AG08396 (cell line): ENCODE results near the gene CALD1.
A peak's percentile ranks its signal among the peaks of the same experiment; 100 is the strongest.
"Not testable (repeated sequence)": the region's sequence is repeated elsewhere in the genome, so short reads cannot be mapped to it uniquely, and the experiment has no call there.

ENCODE experiments used
- DNase-seq: peaks from one replicate; pipeline ENCODE4 v3.0.0; 2012; ENCODE audit warnings: low spot score, mixed read lengths

The CALD1 gene

GRCh38 chr7:134949171-134949570, 169.7 kb downstream of the CALD1 start:
- no peak for DNase-seq

GRCh38 chr7:134954197-134955082, 175.0 kb downstream of the CALD1 start:
- DNase-seq: no peak

- DNase-seq: no peak
These were observed 177.6 kb downstream of the CALD1 start for GRCh38 chr7:134957005-134957404.

GRCh38 chr7:134959810-134960209, 180.4 kb downstream of the CALD1 start:
- no peak for DNase-seq

GRCh38 chr7:134962270-134962780, 182.9 kb downstream of the CALD1 start:
- DNase-seq: no peak

GRCh38 chr7:134963036-134963435, 183.6 kb downstream of the CALD1 start:
- no peak for DNase-seq

GRCh38 chr7:134966691-134967090, 187.3 kb downstream of the CALD1 start:
- DNase-seq: no peak

- DNase-seq: no peak
These were observed 188.7 kb downstream of the CALD1 start for GRCh38 chr7:134968110-134968509.

- not testable (repeated sequence) for DNase-seq
These were observed 202.2 kb downstream of the CALD1 start for GRCh38 chr7:134981645-134982044.

- no peak for DNase-seq
These were observed 206.5 kb downstream of the CALD1 start for GRCh38 chr7:134985894-134986362.

- peak; percentile 94 for DNase-seq
These were observed 207.2 kb downstream of the CALD1 start, which contains the start of gene AGBL3 for GRCh38 chr7:134986363-134987251. AGBL3 (plus strand) TSS chr7:134986508; CDS start chr7:134987934, 1,426 bp downstream.

GRCh38 chr7:134988161-134988560, 208.7 kb downstream of the CALD1 start:
- DNase-seq: no peak

- no peak for DNase-seq
These were observed 212.3 kb downstream of the CALD1 start for GRCh38 chr7:134991469-134992339.

GRCh38 chr7:134992626-134993179, 213.3 kb downstream of the CALD1 start:
- DNase-seq: peak; percentile 20

GRCh38 chr7:134993877-134994456, 214.5 kb downstream of the CALD1 start:
- no peak for DNase-seq

- no peak for DNase-seq
These were observed 216.0 kb downstream of the CALD1 start for GRCh38 chr7:134995239-134996096.

GRCh38 chr7:134996097-134996550, 216.7 kb downstream of the CALD1 start:
- no peak for DNase-seq

- DNase-seq: no peak
These were observed 217.9 kb downstream of the CALD1 start for GRCh38 chr7:134997214-134997885.

- DNase-seq: no peak
These were observed 219.7 kb downstream of the CALD1 start for GRCh38 chr7:134999136-134999535.
